ENCODE measurements around the gene STAT5B. TPM values are rescaled to one million over a fixed set of nuclear protein-coding genes. Genes with fewer than 3 reads are reported as not detected.

The STAT5B gene
- total RNA-seq, 1 experiment from 2014 or later, result 42.9 TPM

DNA sequence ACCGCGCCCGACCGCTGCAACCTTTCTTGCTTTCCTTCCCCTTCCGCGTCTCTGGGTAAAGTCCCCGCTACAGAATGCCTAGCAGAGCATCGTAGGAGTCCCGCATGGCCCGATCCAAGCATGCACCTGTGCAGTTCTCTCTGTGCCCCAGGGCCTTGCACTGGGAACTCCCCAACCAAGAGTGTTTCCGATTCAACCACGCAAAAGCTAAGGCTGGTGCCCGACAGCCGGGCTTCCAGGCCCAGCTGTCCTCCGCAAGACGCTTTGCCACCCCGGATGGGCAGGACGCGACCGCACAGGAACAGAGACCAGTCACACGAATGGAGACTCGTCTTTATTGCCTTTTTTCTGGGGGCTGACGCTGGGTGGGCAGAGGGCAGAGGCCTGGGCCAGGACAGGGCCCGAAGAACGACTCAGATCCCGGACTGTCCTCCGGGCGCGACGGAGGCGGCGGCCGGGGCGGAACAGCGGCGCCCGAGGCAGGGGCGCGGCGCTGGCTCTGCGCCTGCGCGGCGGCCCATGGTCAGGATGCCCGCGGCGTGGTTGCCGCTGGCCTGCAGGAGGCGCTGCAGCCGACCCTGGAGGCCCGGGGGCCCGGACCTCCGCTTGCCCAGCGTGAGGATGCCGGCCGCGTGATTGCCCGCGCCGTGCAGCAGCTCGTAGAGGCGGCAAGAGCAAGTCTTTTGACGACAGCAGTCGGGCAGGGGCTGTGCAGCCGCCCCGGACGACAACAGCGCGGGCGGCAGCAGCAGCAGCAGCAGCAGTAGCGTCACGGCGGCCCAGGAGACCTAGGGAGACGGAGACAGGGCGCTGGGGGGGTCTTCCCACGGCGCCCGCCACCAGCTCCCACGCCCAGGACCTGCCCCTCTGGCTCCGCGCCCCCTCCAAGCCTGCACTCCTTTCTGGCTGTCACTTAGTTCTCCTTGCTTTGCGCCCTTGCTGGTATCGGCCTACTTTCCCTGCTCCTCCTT, 92.2 kb downstream of the STAT5B start:
- Histone ChIP-seq H3K4me2 (ENCODE audit: insufficient read depth, insufficient read length, low read length) (peak overlapping the region; percentile 63), H2AK5ac (ENCODE audit: insufficient read length, low read length) (no peak overlapping the region), H4K5ac (ENCODE audit: insufficient read length, low read depth, low read length) (no peak overlapping the region), H2BK15ac (ENCODE audit: low read depth, low read length) (no peak overlapping the region), H3K23me2 (ENCODE audit: insufficient read length, low read depth, low read length, poor library complexity, severe bottlenecking) (peaks cover 21% of the 10 kb centered on the region), H3K9me3 (ENCODE audit: control insufficient read depth, low read depth, low read length) (no peaks in the 10 kb centered on the region), H2AFZ (ENCODE audit: low read length) (no peak overlapping the region), H3K79me1 (ENCODE audit: insufficient read depth, low read depth, low read length, poor library complexity, severe bottlenecking) (no peaks in the 10 kb centered on the region), H3K9ac (ENCODE audit: extremely low read depth, insufficient read length, low read length) (no peak overlapping the region), H4K8ac (replicated peaks; ENCODE audit: insufficient read length, low read depth, low read length) (no peak overlapping the region), H3K79me2 (ENCODE audit: insufficient read depth, low read length) (no peaks in the 10 kb centered on the region), H2BK120ac (ENCODE audit: low read depth, low read length, poor library complexity, severe bottlenecking) (no peak overlapping the region), H2BK12ac (ENCODE audit: insufficient read length, low read depth, low read length) (no peak overlapping the region), H3K56ac (ENCODE audit: insufficient read length, low read depth, low read length) (no peak overlapping the region), H3K27me3 (ENCODE audit: insufficient read depth, low read length) (peaks cover 10% of the 10 kb centered on the region; the same call in 1 of the 2 replicates), H3K14ac (ENCODE audit: insufficient read depth, low read length) (0 out of 2 replicates have a peak overlapping the region, but pooled peaks have one; percentile 36), H2BK20ac (ENCODE audit: low read depth, low read length, poor library complexity, severe bottlenecking) (no peak overlapping the region), H3K23ac (ENCODE audit: insufficient read length, low read depth, low read length) (no peak overlapping the region), H3K27ac (ENCODE audit: insufficient read length, low read depth, low read length) (no peak overlapping the region), H3K18ac (ENCODE audit: insufficient read length, low read depth, low read length) (no peak overlapping the region), H3K4ac (ENCODE audit: low read depth, low read length) (no peak overlapping the region), H4K20me1 (ENCODE audit: control insufficient read depth, insufficient read depth, insufficient read length) (no peaks in the 10 kb centered on the region), H4K91ac (ENCODE audit: insufficient read length, low read depth, low read length) (no peak overlapping the region), H3K4me1 (ENCODE audit: insufficient read depth, low read length) (peaks cover 3% of the 10 kb centered on the region; the same call in 1 of the 2 replicates), H3T11ph (ENCODE audit: low read length) (no peak overlapping the region), H2BK5ac (ENCODE audit: insufficient read length, low read length) (no peak overlapping the region)
- DNase-seq, result peak; percentile 93
- no peak overlapping the region for H3K27ac Mint-ChIP-seq
- peak overlapping the region; percentile 71 to 81 for H3K4me3 Mint-ChIP-seq
- peaks cover 62% of the 10 kb centered on the region for H3K27me3 Mint-ChIP-seq (ENCODE audit: low read depth)
- no peaks in the 10 kb centered on the region for H3K36me3 Mint-ChIP-seq (ENCODE audit: insufficient read depth in 1 of 3, low read depth in 3 of 3)
- peak; percentile 93 for TF ChIP-seq CTCF (conservative IDR thresholded peaks at IDR 0.05)
- no peaks in the 10 kb centered on the region; a peak in 1 of 5 replicates for H3K9me3 Mint-ChIP-seq
- peaks cover 18 to 51% of the 10 kb centered on the region in 2 experiments for H3K4me1 Mint-ChIP-seq
- no CpG with 5 or more reads among the region's 83 CpGs for WGBS (ENCODE audit: extremely low coverage, insufficient read length, low lambda C conversion rate)

Data from H9 (cell line).